PC-3 (cell line): ENCODE results near the gene CLIP1.

Source experiments
- EZH2 ChIP-seq: fragments of 300-600 bp; sonication (generic); IDR thresholded peaks from one replicate; pipeline ENCODE4 v1.6.1; 2017; ENCODE audit warnings: antibody characterized with exemption, mild to moderate bottlenecking, low read length; ENCODE audit not compliant: unreplicated experiment
- EZH2phosphoT487 ChIP-seq: fragments of 300-600 bp; sonication (generic); IDR thresholded peaks from 2 replicates; pipeline ENCODE4 v1.6.1; 2018; ENCODE audit warnings: mild to moderate bottlenecking, antibody characterized with exemption, low read length, borderline replicate concordance
- TF ChIP-seq, protein P1 (sequence below): fragments of 300-600 bp; sonication (generic); conservative IDR thresholded peaks from 2 replicates; pipeline ENCODE4 v1.5.1; 2017; ENCODE audit warnings: antibody characterized with exemption, low read depth, mild to moderate bottlenecking, low read length

- TF ChIP-seq, protein P1, sequence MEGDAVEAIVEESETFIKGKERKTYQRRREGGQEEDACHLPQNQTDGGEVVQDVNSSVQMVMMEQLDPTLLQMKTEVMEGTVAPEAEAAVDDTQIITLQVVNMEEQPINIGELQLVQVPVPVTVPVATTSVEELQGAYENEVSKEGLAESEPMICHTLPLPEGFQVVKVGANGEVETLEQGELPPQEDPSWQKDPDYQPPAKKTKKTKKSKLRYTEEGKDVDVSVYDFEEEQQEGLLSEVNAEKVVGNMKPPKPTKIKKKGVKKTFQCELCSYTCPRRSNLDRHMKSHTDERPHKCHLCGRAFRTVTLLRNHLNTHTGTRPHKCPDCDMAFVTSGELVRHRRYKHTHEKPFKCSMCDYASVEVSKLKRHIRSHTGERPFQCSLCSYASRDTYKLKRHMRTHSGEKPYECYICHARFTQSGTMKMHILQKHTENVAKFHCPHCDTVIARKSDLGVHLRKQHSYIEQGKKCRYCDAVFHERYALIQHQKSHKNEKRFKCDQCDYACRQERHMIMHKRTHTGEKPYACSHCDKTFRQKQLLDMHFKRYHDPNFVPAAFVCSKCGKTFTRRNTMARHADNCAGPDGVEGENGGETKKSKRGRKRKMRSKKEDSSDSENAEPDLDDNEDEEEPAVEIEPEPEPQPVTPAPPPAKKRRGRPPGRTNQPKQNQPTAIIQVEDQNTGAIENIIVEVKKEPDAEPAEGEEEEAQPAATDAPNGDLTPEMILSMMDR = no peak
- TF ChIP-seq EZH2 (no peak), EZH2phosphoT487 (no peak)
Observed at GRCh38 chr12:122435186-122435585, 12.7 kb upstream of the CLIP1 start.
